Measurements from ENCODE around the gene TTLL8.
"Not testable (repeated sequence)": the region's sequence is repeated elsewhere in the genome, so short reads cannot be mapped to it uniquely, and the experiment has no call there.

GRCh38 chr22:50086975-50087374 lies 28.9 kb upstream of the TTLL8 start:
- not testable (repeated sequence) for TF ChIP-seq POLR2A (IDR thresholded peaks at IDR 0.05)
- TF ChIP-seq, protein P1, sequence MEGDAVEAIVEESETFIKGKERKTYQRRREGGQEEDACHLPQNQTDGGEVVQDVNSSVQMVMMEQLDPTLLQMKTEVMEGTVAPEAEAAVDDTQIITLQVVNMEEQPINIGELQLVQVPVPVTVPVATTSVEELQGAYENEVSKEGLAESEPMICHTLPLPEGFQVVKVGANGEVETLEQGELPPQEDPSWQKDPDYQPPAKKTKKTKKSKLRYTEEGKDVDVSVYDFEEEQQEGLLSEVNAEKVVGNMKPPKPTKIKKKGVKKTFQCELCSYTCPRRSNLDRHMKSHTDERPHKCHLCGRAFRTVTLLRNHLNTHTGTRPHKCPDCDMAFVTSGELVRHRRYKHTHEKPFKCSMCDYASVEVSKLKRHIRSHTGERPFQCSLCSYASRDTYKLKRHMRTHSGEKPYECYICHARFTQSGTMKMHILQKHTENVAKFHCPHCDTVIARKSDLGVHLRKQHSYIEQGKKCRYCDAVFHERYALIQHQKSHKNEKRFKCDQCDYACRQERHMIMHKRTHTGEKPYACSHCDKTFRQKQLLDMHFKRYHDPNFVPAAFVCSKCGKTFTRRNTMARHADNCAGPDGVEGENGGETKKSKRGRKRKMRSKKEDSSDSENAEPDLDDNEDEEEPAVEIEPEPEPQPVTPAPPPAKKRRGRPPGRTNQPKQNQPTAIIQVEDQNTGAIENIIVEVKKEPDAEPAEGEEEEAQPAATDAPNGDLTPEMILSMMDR (IDR thresholded peaks at IDR 0.05), result not testable (repeated sequence)
